H1 (cell line): ENCODE measurements around the gene TOP2A. TPM values are rescaled to one million over a fixed set of nuclear protein-coding genes. Genes with fewer than 3 reads are reported as not detected.

ENCODE experiments used
- CTCF ChIA-PET: fragments of 300-600 bp; sonication (Branson Sonifier 250); formaldehyde crosslinking; loops from one replicate; lab custom pipeline; 2021; ENCODE audit not compliant: partially characterized antibody; lab: Charles Lee
- POLR2A ChIA-PET: fragments of 300-600 bp; sonication (Branson Sonifier 250); formaldehyde crosslinking; loops from one replicate; lab custom pipeline; 2021; ENCODE audit warnings: inconsistent platforms; ENCODE audit not compliant: partially characterized antibody; lab: Charles Lee
- DNase-seq, 2 experiments: peaks; one replicate each; pipeline versions ENCODE4 v3.0.0 to v3.0.0-alpha.2; 2010 to 2022; ENCODE audit warnings: low spot score in 2 of 2, low read depth in 1 of 2, mixed read lengths in 1 of 2
- FAIRE-seq: peaks from 2 replicates; lab custom pipeline; 2011; peaks lifted over from hg19 to GRCh38; lab: Jason Lieb, UNC
- H2AFZ ChIP-seq: 2 replicates; pipeline ENCODE4 v1.8.1; 2012; ENCODE audit warnings: low read length, inconsistent platforms
- H2AK5ac ChIP-seq: 2 replicates; pipeline ENCODE4 v1.6.1; 2013; ENCODE audit warnings: low read depth, low read length
- H2BK120ac ChIP-seq: replicated peaks from 2 replicates; pipeline ENCODE3; 2013; ENCODE audit warnings: low read depth, low read length, inconsistent platforms
- H2BK12ac ChIP-seq: 2 replicates; pipeline ENCODE4 v1.6.1; 2013; ENCODE audit warnings: low read depth, low read length
- H2BK15ac ChIP-seq: 2 replicates; pipeline ENCODE4 v1.6.1; 2013; ENCODE audit warnings: low read length
- H2BK20ac ChIP-seq: 2 replicates; pipeline ENCODE4 v1.6.1; 2013; ENCODE audit warnings: low read length
- H2BK5ac ChIP-seq: 2 replicates; pipeline ENCODE4 v1.6.1; 2013; ENCODE audit warnings: low read depth, low read length
- H3K14ac ChIP-seq: 2 replicates; pipeline ENCODE4 v1.6.1; 2013; ENCODE audit warnings: inconsistent platforms; ENCODE audit not compliant: insufficient read length
- H3K18ac ChIP-seq: 2 replicates; pipeline ENCODE4 v1.6.1; 2013; ENCODE audit warnings: low read length; ENCODE audit errors: extremely low read depth
- H3K23ac ChIP-seq: 2 replicates; pipeline ENCODE4 v1.6.1; 2013; ENCODE audit warnings: inconsistent platforms; ENCODE audit not compliant: insufficient read length
- H3K23me2 ChIP-seq: 2 replicates; pipeline ENCODE4 v1.6.1; 2013; ENCODE audit warnings: low read depth, low read length
- H3K27ac ChIP-seq: 2 replicates; pipeline ENCODE4 v1.6.1; 2011; ENCODE audit warnings: low read depth, low read length, inconsistent platforms
- H3K27me3 ChIP-seq, 4 experiments: replicated peaks in 1 of 4; 1 replicate in 1 of 4; 2 replicates in 3 of 4; pipeline versions ENCODE4 v1.6.1 to v1.8.1; 2011 to 2013; ENCODE audit warnings: low read length in 3 of 4, mild to moderate bottlenecking in 3 of 4, inconsistent platforms in 2 of 4, mixed read lengths in 2 of 4, moderate library complexity in 1 of 4; ENCODE audit not compliant: control insufficient read depth in 3 of 4, insufficient read depth in 3 of 4; ENCODE audit errors: extremely low read depth in 1 of 4
- H3K36me3 ChIP-seq, 4 experiments: 2 replicates each; pipeline versions ENCODE4 v1.6.1 to v1.8.1; 2011 to 2013; ENCODE audit warnings: mild to moderate bottlenecking in 4 of 4, low read length in 3 of 4, moderate library complexity in 2 of 4, control low read depth in 1 of 4, inconsistent platforms in 1 of 4; ENCODE audit not compliant: insufficient read depth in 4 of 4, control insufficient read depth in 2 of 4
- H3K4ac ChIP-seq: replicated peaks from 2 replicates; pipeline ENCODE3; 2013; ENCODE audit warnings: low read length, low read depth, mixed read lengths, inconsistent platforms; ENCODE audit not compliant: insufficient read length
- H3K4me1 ChIP-seq, 4 experiments: replicated peaks in 1 of 4; 1 replicate in 1 of 4; 2 replicates in 3 of 4; pipeline versions ENCODE4 v1.6.1 to v1.8.1; 2011 to 2013; ENCODE audit warnings: low read length in 3 of 4, inconsistent platforms in 2 of 4, mixed read lengths in 1 of 4; ENCODE audit not compliant: insufficient read depth in 4 of 4, control insufficient read depth in 3 of 4
- H3K4me2 ChIP-seq, 2 experiments: 2 replicates each; pipeline versions ENCODE4 v1.6.1 to v1.8.1; 2011 to 2013; ENCODE audit warnings: low read depth in 2 of 2, low read length in 2 of 2, control low read depth in 1 of 2, inconsistent platforms in 1 of 2, mild to moderate bottlenecking in 1 of 2; ENCODE audit not compliant: insufficient read depth in 1 of 2
- H3K4me3 ChIP-seq, 4 experiments: fragments of 200-600, 300-600 bp in 1 of 4; sonication (generic), shearing (Covaris generic), sonication (Bioruptor Twin) in 1 of 4; 2 replicates each; pipeline versions ENCODE4 v1.5.1 to v1.8.1; 2011 to 2016; ENCODE audit warnings: low read length in 4 of 4, low read depth in 3 of 4, control low read depth in 2 of 4, inconsistent platforms in 2 of 4, mild to moderate bottlenecking in 2 of 4, mixed read lengths in 1 of 4, moderate library complexity in 1 of 4; ENCODE audit not compliant: insufficient read depth in 2 of 4; ENCODE audit errors: extremely low read depth in 1 of 4
- H3K56ac ChIP-seq: replicated peaks from 2 replicates; pipeline ENCODE3; 2013; ENCODE audit warnings: low read depth, mild to moderate bottlenecking, mixed read lengths, low read length, inconsistent platforms; ENCODE audit not compliant: insufficient read length
- H3K79me1 ChIP-seq: 2 replicates; pipeline ENCODE4 v1.6.1; 2013; ENCODE audit warnings: low read depth, low read length, control low read depth
- H3K79me2 ChIP-seq, 2 experiments: 2 replicates each; pipeline versions ENCODE4 v1.6.1 to v1.8.1; 2012 to 2013; ENCODE audit warnings: low read length in 2 of 2, mild to moderate bottlenecking in 2 of 2, inconsistent platforms in 1 of 2; ENCODE audit not compliant: insufficient read depth in 2 of 2, control insufficient read depth in 1 of 2
- H3K9ac ChIP-seq, 4 experiments: replicated peaks in 1 of 4; 1 replicate in 1 of 4; 2 replicates in 3 of 4; pipeline versions ENCODE4 v1.6.1 to v1.8.1; 2011 to 2013; ENCODE audit warnings: low read depth in 3 of 4, low read length in 3 of 4, control low read depth in 2 of 4, mild to moderate bottlenecking in 2 of 4, moderate library complexity in 2 of 4, inconsistent platforms in 1 of 4; ENCODE audit errors: extremely low read depth in 1 of 4
- H3K9me3 ChIP-seq, 2 experiments: 2 replicates each; pipeline versions ENCODE4 v1.6.1 to v1.8.1; 2012 to 2013; ENCODE audit warnings: mild to moderate bottlenecking in 2 of 2, moderate library complexity in 2 of 2, control low read depth in 1 of 2, inconsistent platforms in 1 of 2, low read depth in 1 of 2, low read length in 1 of 2, mixed read lengths in 1 of 2; ENCODE audit not compliant: insufficient read depth in 2 of 2
- H4K20me1 ChIP-seq, 2 experiments: replicated peaks in 1 of 2; 2 replicates each; pipeline versions ENCODE3 to v1.8.1; 2011 to 2013; ENCODE audit warnings: inconsistent platforms in 2 of 2, low read length in 2 of 2, mild to moderate bottlenecking in 1 of 2; ENCODE audit not compliant: insufficient read depth in 2 of 2, control insufficient read depth in 1 of 2
- H4K5ac ChIP-seq: 2 replicates; pipeline ENCODE4 v1.6.1; 2013; ENCODE audit warnings: low read length, low read depth, mixed read lengths, inconsistent platforms; ENCODE audit not compliant: insufficient read length
- H4K8ac ChIP-seq: 2 replicates; pipeline ENCODE4 v1.8.0; 2013; ENCODE audit warnings: mild to moderate bottlenecking, moderate library complexity, low read length, inconsistent platforms; ENCODE audit not compliant: insufficient read depth; ENCODE audit errors: extremely low read depth
- H4K91ac ChIP-seq: replicated peaks from 2 replicates; pipeline ENCODE3; 2013; ENCODE audit warnings: low read length, mixed read lengths, inconsistent platforms; ENCODE audit not compliant: insufficient read length
- CREB1 ChIP-seq: IDR thresholded peaks from 2 replicates; pipeline ENCODE4 v1.6.1; 2012; ENCODE audit warnings: inconsistent platforms
- CTBP2 ChIP-seq: IDR thresholded peaks from 2 replicates; pipeline ENCODE4 v1.7.0; 2011; ENCODE audit warnings: borderline replicate concordance, mild to moderate bottlenecking, moderate library complexity, mixed read lengths, low read length; ENCODE audit not compliant: insufficient read depth, insufficient read length
- HDAC6 ChIP-seq: IDR thresholded peaks from one replicate; pipeline ENCODE4 v1.7.1; 2012; ENCODE audit warnings: low read depth, mild to moderate bottlenecking, inconsistent platforms, low read length, moderate library complexity
- JUN ChIP-seq: IDR thresholded peaks from 2 replicates; pipeline ENCODE4 v1.6.1; 2011; ENCODE audit warnings: low read depth, mild to moderate bottlenecking, improper control_type of control experiment, low read length
- RNF2 ChIP-seq: fragments of 200-900, 300-1000 bp; sonication (generic); IDR thresholded peaks from 2 replicates; pipeline ENCODE4 v1.7.1; 2016; ENCODE audit warnings: borderline replicate concordance, low read depth, mild to moderate bottlenecking, antibody characterized with exemption, low read length; ENCODE audit not compliant: poor library complexity, severe bottlenecking; ENCODE audit errors: missing control alignments
- SUZ12 ChIP-seq: fragments of 200-600 bp; sonication (generic); IDR thresholded peaks from 2 replicates; pipeline ENCODE4 v1.6.1; 2012; ENCODE audit warnings: mild to moderate bottlenecking, inconsistent platforms, low read length, moderate library complexity, mixed read lengths
- ZNF274 ChIP-seq: IDR thresholded peaks from 2 replicates; pipeline ENCODE4 v1.7.0; 2012; ENCODE audit warnings: low read length, borderline replicate concordance; ENCODE audit errors: extremely low read depth
- WGBS, 2 experiments: shearing (Covaris generic) in 1 of 2; methylation state at CpG; one replicate each; pipeline versions ENCODE4 v1.1.6 to v1.1.7; 2013 to 2015; ENCODE audit warnings: low lambda C conversion rate in 2 of 2, mixed read lengths in 2 of 2, inconsistent platforms in 1 of 2, low coverage in 1 of 2, missing lambda C conversion rate in 1 of 2; ENCODE audit not compliant: insufficient replicate concordance in 2 of 2, insufficient coverage in 1 of 2, insufficient read length in 1 of 2; ENCODE audit errors: extremely low coverage in 1 of 2, missing lambda C conversion rate in 1 of 2; 5-methylcytosine and 5-hydroxymethylcytosine counted together
- polyA plus RNA-seq, 7 experiments: library from polyadenylated mRNA; depleted of rRNA in 3 of 7; stranded (reverse) in 5 of 7; unstranded in 2 of 7; fragments of >200 nt in 5 of 7; fragments of 200-250 nt in 2 of 7; gene quantifications; 1 replicate in 5 of 7; 2 replicates in 1 of 7; 4 replicates in 1 of 7; pipeline versions ENCODE4 v1.2.1 to v1.2.3, GENCODE V29; 2011 to 2013; ENCODE audit warnings: missing spikeins in 2 of 7, mixed read lengths in 2 of 7
- total RNA-seq: library from RNA; stranded (reverse); fragmentation: NEBNext Ultra II Directional; extraction: Animal tissue kit (Norgen Biotek cat#: 25700); gene quantifications from 2 replicates; pipeline ENCODE4 v1.2.1, GENCODE V29; 2021
- TF ChIP-seq, protein P1 (sequence below), 3 experiments: IDR thresholded peaks; 1 replicate in 2 of 3; 2 replicates in 1 of 3; pipeline versions ENCODE4 v1.5.1 to v1.6.1; 2011; ENCODE audit warnings: low read length in 3 of 3, mild to moderate bottlenecking in 3 of 3, inconsistent platforms in 2 of 3, low read depth in 1 of 3, moderate library complexity in 1 of 3; ENCODE audit not compliant: insufficient read depth in 1 of 3; ENCODE audit errors: control extremely low read depth in 1 of 3
- TF ChIP-seq, protein P2 (sequence below): IDR thresholded peaks from 2 replicates; pipeline ENCODE4 v1.6.1; 2011; ENCODE audit warnings: low read length, improper control_type of control experiment

Gene TOP2A
- total and polyA plus RNA-seq, 2 of the 8 experiments (the other 6 are each of a cell fraction or from before 2014, with no cell fraction given): 83.1 to 291 TPM

DNA sequence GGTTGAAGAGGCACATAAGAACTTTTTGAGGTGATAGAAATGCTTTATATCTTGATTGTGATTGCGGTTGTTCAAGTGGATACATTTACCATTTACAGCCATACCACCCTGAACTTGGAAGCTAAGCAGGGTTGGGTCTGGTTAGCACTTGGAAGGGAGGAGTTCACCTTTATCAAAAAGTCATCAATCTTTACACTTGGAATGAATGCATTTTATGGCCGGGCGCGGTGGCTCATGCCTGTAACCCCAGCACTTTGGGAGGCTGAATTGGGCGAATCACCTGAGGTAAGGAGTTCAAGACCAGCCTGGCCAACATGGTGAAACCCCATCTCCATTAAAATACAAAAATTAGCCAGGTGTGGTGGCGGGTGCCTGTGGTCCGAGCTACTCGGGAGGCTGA lies 43.7 kb downstream of the TOP2A start:
- ChIA-PET POLR2A (interaction anchor here (2.8 kb wide), 1 partner anchor 15 kb away, joined by 8 read pairs; no protein-coding TSS in a partner anchor), CTCF (interaction anchor here (1.2 to 3.9 kb wide), 5 partner anchors 13 to 186 kb away, joined by 3 to 28 read pairs (median 5); no protein-coding TSS in a partner anchor)
- Histone ChIP-seq H3K23me2 (no peaks in the 10 kb centered on the region), H3K79me2 (no peaks in the 10 kb centered on the region), H3K4me1 (peaks cover 0 to 6% (median 4%) of the 10 kb centered on the region in 4 experiments; a peak in 3 of 7 replicates), H2AFZ (no peak overlapping the region), H2BK5ac (no peak overlapping the region), H3K18ac (no peak overlapping the region), H3K9ac (no peak overlapping the region), H4K8ac (no peak overlapping the region), H3K79me1 (no peaks in the 10 kb centered on the region), H2BK120ac (no peak overlapping the region), H3K23ac (no peak overlapping the region), H3K56ac (no peak overlapping the region), H3K27ac (no peak overlapping the region), H3K4me2 (no peak overlapping the region), H3K4ac (no peak overlapping the region), H2BK20ac (no peak overlapping the region), H2BK12ac (no peak overlapping the region), H2AK5ac (no peak overlapping the region), H4K20me1 (no peaks in the 10 kb centered on the region), H4K91ac (no peak overlapping the region), H3K36me3 (no peaks in the 10 kb centered on the region), H3K14ac (no peak overlapping the region), H3K4me3 (no peak overlapping the region), H2BK15ac (no peak overlapping the region), H4K5ac (no peak overlapping the region), H3K9me3 (peaks cover 0 to 2% of the 10 kb centered on the region in 2 experiments; a peak in 1 of 4 replicates), H3K27me3 (no peaks in the 10 kb centered on the region)
- WGBS, 2 experiments: 93% methylated on average over 8 of the region's 8 CpGs; no CpG with 5 or more reads in 1 of the 2 experiments
- DNase-seq (no peak), FAIRE-seq (no peak)
- TF ChIP-seq ZNF274 (no peak), CTBP2 (no peak), SUZ12 (no peak), JUN (no peak), HDAC6 (no peak), CREB1 (no peak), RNF2 (no peak)
- TF ChIP-seq, protein P1, sequence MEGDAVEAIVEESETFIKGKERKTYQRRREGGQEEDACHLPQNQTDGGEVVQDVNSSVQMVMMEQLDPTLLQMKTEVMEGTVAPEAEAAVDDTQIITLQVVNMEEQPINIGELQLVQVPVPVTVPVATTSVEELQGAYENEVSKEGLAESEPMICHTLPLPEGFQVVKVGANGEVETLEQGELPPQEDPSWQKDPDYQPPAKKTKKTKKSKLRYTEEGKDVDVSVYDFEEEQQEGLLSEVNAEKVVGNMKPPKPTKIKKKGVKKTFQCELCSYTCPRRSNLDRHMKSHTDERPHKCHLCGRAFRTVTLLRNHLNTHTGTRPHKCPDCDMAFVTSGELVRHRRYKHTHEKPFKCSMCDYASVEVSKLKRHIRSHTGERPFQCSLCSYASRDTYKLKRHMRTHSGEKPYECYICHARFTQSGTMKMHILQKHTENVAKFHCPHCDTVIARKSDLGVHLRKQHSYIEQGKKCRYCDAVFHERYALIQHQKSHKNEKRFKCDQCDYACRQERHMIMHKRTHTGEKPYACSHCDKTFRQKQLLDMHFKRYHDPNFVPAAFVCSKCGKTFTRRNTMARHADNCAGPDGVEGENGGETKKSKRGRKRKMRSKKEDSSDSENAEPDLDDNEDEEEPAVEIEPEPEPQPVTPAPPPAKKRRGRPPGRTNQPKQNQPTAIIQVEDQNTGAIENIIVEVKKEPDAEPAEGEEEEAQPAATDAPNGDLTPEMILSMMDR (IDR thresholded peaks at IDR 0.05; ENCODE audit: control extremely low read depth in 1 of 3, insufficient read depth in 1 of 3, low read depth in 1 of 3, low read length in 3 of 3): no peak
- TF ChIP-seq, protein P2, sequence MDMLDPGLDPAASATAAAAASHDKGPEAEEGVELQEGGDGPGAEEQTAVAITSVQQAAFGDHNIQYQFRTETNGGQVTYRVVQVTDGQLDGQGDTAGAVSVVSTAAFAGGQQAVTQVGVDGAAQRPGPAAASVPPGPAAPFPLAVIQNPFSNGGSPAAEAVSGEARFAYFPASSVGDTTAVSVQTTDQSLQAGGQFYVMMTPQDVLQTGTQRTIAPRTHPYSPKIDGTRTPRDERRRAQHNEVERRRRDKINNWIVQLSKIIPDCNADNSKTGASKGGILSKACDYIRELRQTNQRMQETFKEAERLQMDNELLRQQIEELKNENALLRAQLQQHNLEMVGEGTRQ: no peak
